ENCODE data around the gene ADCY10. TPM values are rescaled to one million over a fixed set of nuclear protein-coding genes. Genes with fewer than 3 reads are reported as not detected.

The ADCY10 gene
- total RNA-seq, 1 donor from 2014 or later = 0.26 TPM

DNA sequence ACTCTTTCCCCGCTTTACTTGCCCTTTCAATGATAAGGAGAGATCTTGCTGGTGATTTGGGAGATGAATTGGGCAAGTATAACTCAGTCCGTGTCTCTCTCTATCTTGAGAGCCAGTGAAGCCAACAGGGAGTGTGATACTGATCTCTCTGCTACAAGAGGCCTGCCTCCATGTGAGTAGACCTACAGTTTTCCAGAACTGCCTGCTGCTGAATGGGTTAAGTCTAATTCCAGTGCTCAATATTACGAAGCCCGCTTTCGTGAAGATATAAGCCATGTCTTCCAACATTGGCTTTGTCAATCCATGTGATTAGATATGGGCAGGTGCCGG is 92.6 kb downstream of the ADCY10 start:
- H3K27me3 ChIP-seq (ENCODE audit: control insufficient read depth, insufficient read depth, low read length) = no peaks in the 10 kb centered on the region
- no peaks in the 10 kb centered on the region for H3K36me3 ChIP-seq (ENCODE audit: control insufficient read depth, insufficient read depth, low read length)
- H3K4me3 ChIP-seq (ENCODE audit: low read depth, low read length) = no peak overlapping the region
- TF ChIP-seq, protein P1, sequence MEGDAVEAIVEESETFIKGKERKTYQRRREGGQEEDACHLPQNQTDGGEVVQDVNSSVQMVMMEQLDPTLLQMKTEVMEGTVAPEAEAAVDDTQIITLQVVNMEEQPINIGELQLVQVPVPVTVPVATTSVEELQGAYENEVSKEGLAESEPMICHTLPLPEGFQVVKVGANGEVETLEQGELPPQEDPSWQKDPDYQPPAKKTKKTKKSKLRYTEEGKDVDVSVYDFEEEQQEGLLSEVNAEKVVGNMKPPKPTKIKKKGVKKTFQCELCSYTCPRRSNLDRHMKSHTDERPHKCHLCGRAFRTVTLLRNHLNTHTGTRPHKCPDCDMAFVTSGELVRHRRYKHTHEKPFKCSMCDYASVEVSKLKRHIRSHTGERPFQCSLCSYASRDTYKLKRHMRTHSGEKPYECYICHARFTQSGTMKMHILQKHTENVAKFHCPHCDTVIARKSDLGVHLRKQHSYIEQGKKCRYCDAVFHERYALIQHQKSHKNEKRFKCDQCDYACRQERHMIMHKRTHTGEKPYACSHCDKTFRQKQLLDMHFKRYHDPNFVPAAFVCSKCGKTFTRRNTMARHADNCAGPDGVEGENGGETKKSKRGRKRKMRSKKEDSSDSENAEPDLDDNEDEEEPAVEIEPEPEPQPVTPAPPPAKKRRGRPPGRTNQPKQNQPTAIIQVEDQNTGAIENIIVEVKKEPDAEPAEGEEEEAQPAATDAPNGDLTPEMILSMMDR (IDR thresholded peaks at IDR 0.05; ENCODE audit: insufficient read depth, low read length, severe bottlenecking) = no peak
- FAIRE-seq (no peak), DNase-seq (ENCODE audit: low read depth) (no peak)

DNA sequence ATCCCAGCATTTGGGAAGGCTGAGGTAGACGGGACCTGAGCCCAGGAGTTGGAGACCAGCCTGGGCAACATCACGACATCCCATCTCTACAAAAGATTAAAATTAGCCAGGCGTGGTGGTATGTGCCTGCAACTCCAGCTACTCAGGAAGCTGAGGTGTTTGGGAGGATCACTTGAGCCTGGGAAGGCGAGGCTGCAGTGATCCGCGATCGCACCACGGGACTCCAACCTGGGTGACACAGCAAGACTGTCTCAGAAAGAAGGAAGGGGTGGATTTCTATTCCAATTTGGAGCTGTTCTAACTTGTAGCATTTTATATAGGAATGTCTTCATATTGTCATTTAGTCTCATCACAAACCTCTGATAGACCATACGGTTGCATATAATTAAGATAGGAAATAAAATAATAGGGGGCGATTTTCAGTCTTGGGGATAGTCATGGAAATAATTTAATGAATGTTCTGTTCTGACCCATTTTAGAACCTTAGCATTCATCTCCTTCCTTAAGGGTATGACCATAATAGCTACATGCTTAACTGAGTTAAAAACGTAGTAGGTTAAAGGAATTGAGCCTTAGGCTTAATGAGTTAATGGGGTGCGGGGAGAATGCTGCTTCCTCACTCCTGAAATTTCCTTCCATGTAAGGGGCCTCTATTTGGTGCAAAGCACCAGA is 93.1 kb downstream of the ADCY10 start:
- FAIRE-seq (no peak), DNase-seq (ENCODE audit: low read depth) (peak; percentile 55)
- no peak overlapping the region for H3K4me3 ChIP-seq (ENCODE audit: low read depth, low read length)
- no peaks in the 10 kb centered on the region for H3K36me3 ChIP-seq (ENCODE audit: control insufficient read depth, insufficient read depth, low read length)
- no peaks in the 10 kb centered on the region for H3K27me3 ChIP-seq (ENCODE audit: control insufficient read depth, insufficient read depth, low read length)
- TF ChIP-seq, protein P1 (IDR thresholded peaks at IDR 0.05; ENCODE audit: insufficient read depth, low read length, severe bottlenecking) = no peak

DNA sequence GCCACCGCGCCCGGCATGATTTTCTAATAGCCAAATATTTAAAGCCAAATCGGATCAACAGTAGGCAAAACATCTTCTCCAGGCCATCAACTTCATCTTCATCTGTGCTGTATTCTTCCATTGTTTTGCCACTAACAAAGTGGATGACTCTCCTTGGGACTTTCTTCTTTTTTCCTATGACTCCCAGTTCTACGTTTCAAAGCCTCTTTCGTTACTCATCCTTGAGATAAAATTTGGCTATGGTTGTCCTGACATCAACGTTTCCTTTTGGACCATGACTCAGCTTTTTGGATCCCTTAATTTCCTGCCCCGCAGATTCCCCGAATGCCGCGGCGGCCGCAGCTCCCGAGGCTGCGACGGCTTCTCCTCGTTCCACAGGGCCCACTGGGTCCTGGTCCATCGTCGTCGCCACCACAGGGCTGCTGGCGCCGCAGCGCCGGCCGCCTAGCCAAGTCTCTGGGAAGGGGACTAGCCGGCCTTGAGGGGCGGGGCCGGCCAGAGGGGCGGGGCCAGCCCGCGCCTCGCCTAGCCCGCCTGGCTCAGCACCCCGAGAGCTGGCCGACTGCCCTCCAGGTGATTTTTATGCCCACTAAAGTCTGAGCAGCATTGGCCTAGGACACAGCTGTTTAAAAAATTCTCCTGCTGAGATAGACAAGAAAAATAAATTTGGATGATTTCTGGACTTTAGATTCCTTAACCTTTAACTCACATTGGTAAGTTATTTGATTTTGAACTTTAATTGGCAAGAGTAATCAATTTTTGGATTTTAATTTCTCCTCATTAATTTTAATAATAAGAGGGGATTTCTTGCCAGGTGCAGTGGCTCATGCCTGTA is 93.9 kb downstream of the ADCY10 start:
- no peak for FAIRE-seq
- TF ChIP-seq, protein P1 (IDR thresholded peaks at IDR 0.05; ENCODE audit: insufficient read depth, low read length, severe bottlenecking) = no peak

DNA sequence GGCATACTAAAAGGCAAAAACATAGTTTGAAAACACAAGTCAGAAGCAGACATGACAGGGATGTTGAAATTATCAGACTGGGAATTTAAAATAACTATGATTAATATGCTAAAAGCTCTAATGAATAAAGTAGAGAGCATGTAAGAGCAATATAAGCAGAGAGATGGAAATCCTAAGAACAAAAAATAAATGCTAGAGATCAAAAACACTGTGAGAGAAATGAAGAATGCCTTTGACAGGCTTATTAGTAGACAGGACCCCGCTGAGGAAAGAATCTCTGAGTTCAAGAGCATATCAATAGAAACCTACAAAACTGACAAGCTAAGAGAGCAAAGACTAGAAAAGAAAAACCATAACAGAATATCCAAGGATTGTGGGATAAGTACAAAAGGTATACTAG is 98.3 kb downstream of the ADCY10 start:
- Histone ChIP-seq H3K36me3 (ENCODE audit: control insufficient read depth, insufficient read depth, low read length) (no peaks in the 10 kb centered on the region), H3K4me3 (ENCODE audit: low read depth, low read length) (no peak overlapping the region), H3K27me3 (ENCODE audit: control insufficient read depth, insufficient read depth, low read length) (no peaks in the 10 kb centered on the region)
- DNase-seq (ENCODE audit: low read depth) (no peak), FAIRE-seq (no peak)
- TF ChIP-seq, protein P1 (IDR thresholded peaks at IDR 0.05; ENCODE audit: insufficient read depth, low read length, severe bottlenecking) = no peak

More for the DNA sequence above, 93.9 kb downstream of the ADCY10 start:
- H3K27me3 ChIP-seq (ENCODE audit: control insufficient read depth, insufficient read depth, low read length) = no peaks in the 10 kb centered on the region
- DNase-seq (ENCODE audit: low read depth) = peak; percentile 87
- no peaks in the 10 kb centered on the region for H3K36me3 ChIP-seq (ENCODE audit: control insufficient read depth, insufficient read depth, low read length)
- peak overlapping the region; percentile 25 for H3K4me3 ChIP-seq (ENCODE audit: low read depth, low read length)

DNA sequence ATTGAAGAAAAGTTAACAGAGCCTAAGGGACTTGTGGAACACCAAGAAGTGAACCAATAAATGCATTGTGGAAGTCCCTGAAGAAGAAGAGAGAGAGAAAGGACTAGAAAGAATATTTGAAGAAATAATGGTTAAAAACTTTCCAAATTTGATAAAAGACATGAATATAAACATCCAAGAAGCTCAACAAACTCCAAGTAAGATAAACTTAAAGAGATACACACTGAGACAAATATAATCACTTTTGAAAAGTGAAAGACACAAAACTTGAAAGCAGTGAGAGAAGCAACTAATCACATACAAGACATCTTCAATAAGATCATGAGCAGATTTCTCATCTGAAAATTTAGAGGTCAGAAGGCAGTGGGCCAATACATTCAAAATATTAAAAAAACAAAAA is 101.0 kb downstream of the ADCY10 start:
- DNase-seq (ENCODE audit: low read depth) = no peak
- Histone ChIP-seq H3K4me3 (ENCODE audit: low read depth, low read length) (no peak overlapping the region), H3K36me3 (ENCODE audit: control insufficient read depth, insufficient read depth, low read length) (no peaks in the 10 kb centered on the region), H3K27me3 (ENCODE audit: control insufficient read depth, insufficient read depth, low read length) (no peaks in the 10 kb centered on the region)
- TF ChIP-seq, protein P1 (IDR thresholded peaks at IDR 0.05; ENCODE audit: insufficient read depth, low read length, severe bottlenecking) = no peak
- FAIRE-seq = no peak

Measured in bronchial epithelial cell (primary cell).